ENCODE data around the gene SLC13A3. TPM values are rescaled to one million over a fixed set of nuclear protein-coding genes. Genes with fewer than 3 reads are reported as not detected.

The SLC13A3 gene
- total RNA-seq, 1 experiment from 2014 or later: 17.5 TPM

- H2AFZ ChIP-seq (ENCODE audit: low read length): no peak overlapping the region
- H3T11ph ChIP-seq (ENCODE audit: low read length): no peak overlapping the region
- H3K56ac ChIP-seq (ENCODE audit: insufficient read length, low read depth, low read length): no peak overlapping the region
- no peaks in the 10 kb centered on the region for H3K27me3 ChIP-seq (ENCODE audit: insufficient read depth, low read length)
- H3K79me1 ChIP-seq (ENCODE audit: insufficient read depth, low read depth, low read length, poor library complexity, severe bottlenecking): peaks cover 3% of the 10 kb centered on the region
- H3K23me2 ChIP-seq (ENCODE audit: insufficient read length, low read depth, low read length, poor library complexity, severe bottlenecking): no peaks in the 10 kb centered on the region
- DNase-seq: no peak
- no peak overlapping the region for H2BK120ac ChIP-seq (ENCODE audit: low read depth, low read length, poor library complexity, severe bottlenecking)
- H3K4me2 ChIP-seq (ENCODE audit: insufficient read depth, insufficient read length, low read length): no peak overlapping the region
- no peak overlapping the region for H3K18ac ChIP-seq (ENCODE audit: insufficient read length, low read depth, low read length)
- Mint-ChIP-seq H3K36me3 (ENCODE audit: insufficient read depth in 1 of 3, low read depth in 3 of 3) (peaks cover 15 to 57% (median 51%) of the 10 kb centered on the region in 3 experiments), H3K4me1 (peaks cover 19 to 24% of the 10 kb centered on the region in 2 experiments), H3K4me3 (no peak overlapping the region), H3K9me3 (peaks cover 11 to 22% of the 10 kb centered on the region in 2 experiments), H3K27me3 (ENCODE audit: low read depth) (peaks cover 1% of the 10 kb centered on the region; the same call in 1 of the 2 replicates), H3K27ac (no peak overlapping the region)
- H3K4me1 ChIP-seq (ENCODE audit: insufficient read depth, low read length): no peaks in the 10 kb centered on the region; the same call in 1 of the 2 replicates
- H2BK20ac ChIP-seq (ENCODE audit: low read depth, low read length, poor library complexity, severe bottlenecking): no peak overlapping the region
- no peak overlapping the region for H3K9ac ChIP-seq (ENCODE audit: extremely low read depth, insufficient read length, low read length)
- H3K14ac ChIP-seq (ENCODE audit: insufficient read depth, low read length): no peak overlapping the region
- no peak overlapping the region for H2BK5ac ChIP-seq (ENCODE audit: insufficient read length, low read length)
- H3K4ac ChIP-seq (ENCODE audit: low read depth, low read length): no peak overlapping the region
- no peak overlapping the region for H4K91ac ChIP-seq (ENCODE audit: insufficient read length, low read depth, low read length)
- H2AK5ac ChIP-seq (ENCODE audit: insufficient read length, low read length): no peak overlapping the region
- 0 out of 2 replicates have a peak, but pooled peaks cover 2% of the 10 kb centered on the region for H3K79me2 ChIP-seq (ENCODE audit: insufficient read depth, low read length)
- no peak overlapping the region for H4K5ac ChIP-seq (ENCODE audit: insufficient read length, low read depth, low read length)
- no peak overlapping the region for H2BK12ac ChIP-seq (ENCODE audit: insufficient read length, low read depth, low read length)
- TF ChIP-seq CTCF (conservative IDR thresholded peaks at IDR 0.05): no peak
- WGBS (ENCODE audit: extremely low coverage, insufficient read length, low lambda C conversion rate): no CpG with 5 or more reads among the region's 3 CpGs
- H4K20me1 ChIP-seq (ENCODE audit: control insufficient read depth, insufficient read depth, insufficient read length): no peaks in the 10 kb centered on the region
- H4K8ac ChIP-seq (replicated peaks; ENCODE audit: insufficient read length, low read depth, low read length): no peak overlapping the region
- H3K27ac ChIP-seq (ENCODE audit: insufficient read length, low read depth, low read length): no peak overlapping the region
- H3K23ac ChIP-seq (ENCODE audit: insufficient read length, low read depth, low read length): no peak overlapping the region
- H3K9me3 ChIP-seq (ENCODE audit: control insufficient read depth, low read depth, low read length): peaks cover 5% of the 10 kb centered on the region
- no peak overlapping the region for H2BK15ac ChIP-seq (ENCODE audit: low read depth, low read length)
These were observed 19.6 kb upstream of the SLC13A3 start for GRCh38 chr20:46670585-46671584.

Measured in H9 (cell line).